K562 (cell line): ENCODE data around the gene ENOX2. TPM values are rescaled to one million over a fixed set of nuclear protein-coding genes. Genes with fewer than 3 reads are reported as not detected.
A peak's percentile ranks its signal among the peaks of the same experiment; 100 is the strongest.

Experiments
- BRF1 ChIP-seq: IDR thresholded peaks from 3 replicates; pipeline ENCODE4 v1.6.1; 2011; ENCODE audit warnings: borderline replicate concordance, mild to moderate bottlenecking; ENCODE audit not compliant: insufficient read length; ENCODE audit errors: extremely low read depth
- CHD2 ChIP-seq: IDR thresholded peaks from 2 replicates; pipeline ENCODE4 v1.6.1; 2011; ENCODE audit warnings: low read depth, low read length
- ELF1 ChIP-seq: fragments of 200-800 bp; sonication (Bioruptor generic); IDR thresholded peaks from 2 replicates; pipeline ENCODE4 v1.6.1; 2016; ENCODE audit warnings: missing genetic modification characterization, missing compliant biosample characterization
- FIP1L1 ChIP-seq: fragments of 200-400 bp; formaldehyde crosslinking; IDR thresholded peaks from 2 replicates; pipeline ENCODE4 v1.6.1; 2018; ENCODE audit warnings: mild to moderate bottlenecking, low read depth, low read length; ENCODE audit not compliant: poor library complexity, severe bottlenecking
- HSF4 ChIP-seq: fragments of 250-450 bp; sonication (Bioruptor Pico); IDR thresholded peaks from 2 replicates; pipeline ENCODE4 v2.1.2; 2022; ENCODE audit warnings: mild to moderate bottlenecking, moderate library complexity, borderline replicate concordance
- NEUROD1 ChIP-seq: fragments of 150-350 bp; IDR thresholded peaks from 2 replicates; pipeline ENCODE4 v1.6.1; 2014; ENCODE audit warnings: borderline replicate concordance, low read length, low read depth; ENCODE audit not compliant: partially characterized antibody
- NONO ChIP-seq, 2 experiments: fragments of 200-400 bp in 1 of 2; fragments of 450-650 bp in 1 of 2; formaldehyde crosslinking in 1 of 2; IDR thresholded peaks; 2 replicates each; pipeline ENCODE4 v1.6.1; 2017; ENCODE audit warnings: low read depth in 2 of 2, mild to moderate bottlenecking in 2 of 2, moderate library complexity in 2 of 2, low read length in 1 of 2
- POU5F1 ChIP-seq: fragments of 150-350 bp; IDR thresholded peaks from 2 replicates; pipeline ENCODE4 v1.6.1; 2014; ENCODE audit warnings: borderline replicate concordance, low read length, low read depth, mild to moderate bottlenecking; ENCODE audit not compliant: partially characterized antibody
- RBM39 ChIP-seq: fragments of 200-400 bp; formaldehyde crosslinking; optimal IDR thresholded peaks from 2 replicates; pipeline ENCODE3; 2018; ENCODE audit warnings: low read depth, low read length
- U2AF2 ChIP-seq: fragments of 200-400 bp; formaldehyde crosslinking; optimal IDR thresholded peaks from 2 replicates; pipeline ENCODE3; 2017; ENCODE audit warnings: low read depth, mild to moderate bottlenecking, low read length
- ZNF124 ChIP-seq: sonication (generic); formaldehyde crosslinking; IDR thresholded peaks from 2 replicates; pipeline ENCODE4 v1.8.1; 2022; ENCODE audit warnings: missing genetic modification reagents
- ZNF354B ChIP-seq: fragments of 250-450 bp; sonication (Bioruptor Pico); IDR thresholded peaks from 2 replicates; pipeline ENCODE4 v1.4.0; 2020
- polyA plus RNA-seq, 8 experiments: library from polyadenylated mRNA; depleted of rRNA in 4 of 8; stranded (reverse) in 5 of 8; unstranded in 3 of 8; fragments of >200 nt; fragmentation: Nextera tagmentation in 2 of 8; fragmentation: Illumina TruSeq in 1 of 8; extraction: Ambion mirVana in 2 of 8; extraction: Trizol in 1 of 8; gene quantifications; 2 replicates each; pipeline versions ENCODE4 v1.2.1 to v1.2.3, GENCODE V29; 2011 to 2014; ENCODE audit warnings: inconsistent platforms in 1 of 8, missing spikeins in 1 of 8
- total RNA-seq, 7 experiments: library from RNA; depleted of rRNA in 6 of 7; stranded (reverse); fragments of >200 nt in 6 of 7; fragmentation: Illumina TruSeq in 2 of 7; extraction: Trizol in 2 of 7; gene quantifications; 2 replicates each; pipeline versions ENCODE4 v1.2.1 to v1.2.3, GENCODE V29; 2011 to 2021; ENCODE audit warnings: low replicate concordance in 1 of 7
- TF ChIP-seq, protein P1 (sequence below): fragments of 450-650 bp; IDR thresholded peaks from 2 replicates; pipeline ENCODE4 v1.6.1; 2016; ENCODE audit warnings: mild to moderate bottlenecking
- TF ChIP-seq, protein P2 (sequence below): sonication (generic); formaldehyde crosslinking; IDR thresholded peaks from 2 replicates; pipeline ENCODE4 v1.8.0; 2023; ENCODE audit warnings: mild to moderate bottlenecking, missing genetic modification reagents
- TF ChIP-seq, protein P3 (sequence below): fragments of 450-650 bp; formaldehyde crosslinking; IDR thresholded peaks from 2 replicates; pipeline ENCODE4 v1.4.0; 2020; ENCODE audit warnings: mild to moderate bottlenecking
- TF ChIP-seq, protein P4 (sequence below): fragments of 450-650 bp; IDR thresholded peaks from 2 replicates; pipeline ENCODE4 v1.6.1; 2017; ENCODE audit warnings: mild to moderate bottlenecking, moderate library complexity
- TF ChIP-seq, protein P5 (sequence below): fragments of 450-650 bp; IDR thresholded peaks from 2 replicates; pipeline ENCODE4 v1.6.1; 2016; ENCODE audit warnings: antibody characterized with exemption
- TF ChIP-seq, protein P6 (sequence below), 2 experiments: fragments of 450-650 bp in 1 of 2; sonication (generic) in 1 of 2; formaldehyde crosslinking; conservative IDR thresholded peaks; 2 replicates each; pipeline versions ENCODE4 v1.4.0 to v1.8.1; 2020 to 2022; ENCODE audit warnings: mild to moderate bottlenecking in 1 of 2, missing genetic modification reagents in 1 of 2

ENOX2 gene
- total and polyA plus RNA-seq, 9 of the 15 experiments (the other 6 are each of a cell fraction or from before 2014, with no cell fraction given): 6.1 to 24.0 (median 13.8) TPM

DNA sequence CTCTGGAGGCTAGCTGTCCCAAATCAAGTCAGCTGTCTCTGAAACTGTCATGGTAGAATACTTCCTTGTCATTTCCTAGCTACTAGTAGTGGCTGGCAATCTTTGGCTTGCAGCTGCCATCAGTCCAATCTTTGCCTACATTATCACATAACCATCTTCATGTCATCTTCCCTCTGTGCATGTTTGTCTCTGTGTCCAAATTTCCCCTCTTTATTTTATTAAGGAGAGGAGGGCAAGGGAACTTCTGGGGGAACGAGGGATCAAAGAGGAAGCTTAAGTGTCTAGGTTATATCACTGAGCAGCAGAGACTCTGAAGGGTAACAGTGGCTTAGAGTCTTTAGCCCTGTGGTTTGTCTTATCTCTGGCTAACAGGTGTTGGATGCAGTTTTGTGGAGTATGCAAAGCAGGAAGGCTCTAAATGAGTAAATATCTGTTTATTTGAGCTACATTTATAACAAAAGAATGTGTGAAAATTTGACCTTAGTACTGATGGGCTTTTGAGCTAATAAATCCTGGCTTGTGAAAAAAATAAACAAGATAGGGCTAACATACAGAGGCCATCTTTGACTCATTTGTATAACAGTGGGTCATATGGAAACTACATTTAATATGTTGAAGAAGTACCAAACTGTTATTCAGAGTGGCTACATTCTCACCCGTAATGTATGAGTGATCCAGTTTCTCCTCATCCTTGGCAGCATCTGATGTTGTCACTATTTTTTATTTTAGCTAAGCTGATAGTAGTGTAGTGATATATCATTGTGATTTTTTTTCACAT, 49.4 kb upstream of the ENOX2 start (continued):
- TF ChIP-seq, protein P1, sequence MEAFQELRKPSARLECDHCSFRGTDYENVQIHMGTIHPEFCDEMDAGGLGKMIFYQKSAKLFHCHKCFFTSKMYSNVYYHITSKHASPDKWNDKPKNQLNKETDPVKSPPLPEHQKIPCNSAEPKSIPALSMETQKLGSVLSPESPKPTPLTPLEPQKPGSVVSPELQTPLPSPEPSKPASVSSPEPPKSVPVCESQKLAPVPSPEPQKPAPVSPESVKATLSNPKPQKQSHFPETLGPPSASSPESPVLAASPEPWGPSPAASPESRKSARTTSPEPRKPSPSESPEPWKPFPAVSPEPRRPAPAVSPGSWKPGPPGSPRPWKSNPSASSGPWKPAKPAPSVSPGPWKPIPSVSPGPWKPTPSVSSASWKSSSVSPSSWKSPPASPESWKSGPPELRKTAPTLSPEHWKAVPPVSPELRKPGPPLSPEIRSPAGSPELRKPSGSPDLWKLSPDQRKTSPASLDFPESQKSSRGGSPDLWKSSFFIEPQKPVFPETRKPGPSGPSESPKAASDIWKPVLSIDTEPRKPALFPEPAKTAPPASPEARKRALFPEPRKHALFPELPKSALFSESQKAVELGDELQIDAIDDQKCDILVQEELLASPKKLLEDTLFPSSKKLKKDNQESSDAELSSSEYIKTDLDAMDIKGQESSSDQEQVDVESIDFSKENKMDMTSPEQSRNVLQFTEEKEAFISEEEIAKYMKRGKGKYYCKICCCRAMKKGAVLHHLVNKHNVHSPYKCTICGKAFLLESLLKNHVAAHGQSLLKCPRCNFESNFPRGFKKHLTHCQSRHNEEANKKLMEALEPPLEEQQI: peak; percentile 81
- no peak for TF ChIP-seq RBM39
- TF ChIP-seq, protein P2, sequence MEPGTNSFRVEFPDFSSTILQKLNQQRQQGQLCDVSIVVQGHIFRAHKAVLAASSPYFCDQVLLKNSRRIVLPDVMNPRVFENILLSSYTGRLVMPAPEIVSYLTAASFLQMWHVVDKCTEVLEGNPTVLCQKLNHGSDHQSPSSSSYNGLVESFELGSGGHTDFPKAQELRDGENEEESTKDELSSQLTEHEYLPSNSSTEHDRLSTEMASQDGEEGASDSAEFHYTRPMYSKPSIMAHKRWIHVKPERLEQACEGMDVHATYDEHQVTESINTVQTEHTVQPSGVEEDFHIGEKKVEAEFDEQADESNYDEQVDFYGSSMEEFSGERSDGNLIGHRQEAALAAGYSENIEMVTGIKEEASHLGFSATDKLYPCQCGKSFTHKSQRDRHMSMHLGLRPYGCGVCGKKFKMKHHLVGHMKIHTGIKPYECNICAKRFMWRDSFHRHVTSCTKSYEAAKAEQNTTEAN (CRISPR knock-in tag): no peak
- 0 out of 4 replicates have a peak, but pooled peaks of 1 of the 2 experiments have one; percentile 38 for TF ChIP-seq NONO (IDR thresholded peaks at IDR 0.05; ENCODE audit: low read depth in 2 of 2, low read length in 1 of 2)
- TF ChIP-seq, protein P3, sequence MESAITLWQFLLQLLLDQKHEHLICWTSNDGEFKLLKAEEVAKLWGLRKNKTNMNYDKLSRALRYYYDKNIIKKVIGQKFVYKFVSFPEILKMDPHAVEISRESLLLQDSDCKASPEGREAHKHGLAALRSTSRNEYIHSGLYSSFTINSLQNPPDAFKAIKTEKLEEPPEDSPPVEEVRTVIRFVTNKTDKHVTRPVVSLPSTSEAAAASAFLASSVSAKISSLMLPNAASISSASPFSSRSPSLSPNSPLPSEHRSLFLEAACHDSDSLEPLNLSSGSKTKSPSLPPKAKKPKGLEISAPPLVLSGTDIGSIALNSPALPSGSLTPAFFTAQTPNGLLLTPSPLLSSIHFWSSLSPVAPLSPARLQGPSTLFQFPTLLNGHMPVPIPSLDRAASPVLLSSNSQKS (CRISPR knock-in tag): no peak
- TF ChIP-seq, protein P4, sequence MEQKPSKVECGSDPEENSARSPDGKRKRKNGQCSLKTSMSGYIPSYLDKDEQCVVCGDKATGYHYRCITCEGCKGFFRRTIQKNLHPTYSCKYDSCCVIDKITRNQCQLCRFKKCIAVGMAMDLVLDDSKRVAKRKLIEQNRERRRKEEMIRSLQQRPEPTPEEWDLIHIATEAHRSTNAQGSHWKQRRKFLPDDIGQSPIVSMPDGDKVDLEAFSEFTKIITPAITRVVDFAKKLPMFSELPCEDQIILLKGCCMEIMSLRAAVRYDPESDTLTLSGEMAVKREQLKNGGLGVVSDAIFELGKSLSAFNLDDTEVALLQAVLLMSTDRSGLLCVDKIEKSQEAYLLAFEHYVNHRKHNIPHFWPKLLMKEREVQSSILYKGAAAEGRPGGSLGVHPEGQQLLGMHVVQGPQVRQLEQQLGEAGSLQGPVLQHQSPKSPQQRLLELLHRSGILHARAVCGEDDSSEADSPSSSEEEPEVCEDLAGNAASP: no peak
- TF ChIP-seq ZNF124 (CRISPR knock-in tag): no peak
- peak; percentile 35 for TF ChIP-seq NEUROD1
- TF ChIP-seq, protein P5, sequence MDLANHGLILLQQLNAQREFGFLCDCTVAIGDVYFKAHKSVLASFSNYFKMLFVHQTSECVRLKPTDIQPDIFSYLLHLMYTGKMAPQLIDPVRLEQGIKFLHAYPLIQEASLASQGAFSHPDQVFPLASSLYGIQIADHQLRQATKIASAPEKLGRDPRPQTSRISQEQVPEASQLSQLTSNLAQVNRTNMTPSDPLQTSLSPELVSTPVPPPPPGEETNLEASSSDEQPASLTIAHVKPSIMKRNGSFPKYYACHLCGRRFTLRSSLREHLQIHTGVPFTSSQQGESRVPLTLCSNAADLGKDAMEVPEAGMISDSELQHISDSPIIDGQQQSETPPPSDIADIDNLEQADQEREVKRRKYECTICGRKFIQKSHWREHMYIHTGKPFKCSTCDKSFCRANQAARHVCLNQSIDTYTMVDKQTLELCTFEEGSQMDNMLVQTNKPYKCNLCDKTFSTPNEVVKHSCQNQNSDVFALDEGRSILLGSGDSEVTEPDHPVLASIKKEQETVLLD: no peak
- no peak for TF ChIP-seq ELF1 (tag)
- TF ChIP-seq BRF1: no peak
- no peak for TF ChIP-seq FIP1L1
- TF ChIP-seq U2AF2: no peak
- no peak for TF ChIP-seq ZNF354B
- no peak for TF ChIP-seq POU5F1
- TF ChIP-seq, protein P6, sequence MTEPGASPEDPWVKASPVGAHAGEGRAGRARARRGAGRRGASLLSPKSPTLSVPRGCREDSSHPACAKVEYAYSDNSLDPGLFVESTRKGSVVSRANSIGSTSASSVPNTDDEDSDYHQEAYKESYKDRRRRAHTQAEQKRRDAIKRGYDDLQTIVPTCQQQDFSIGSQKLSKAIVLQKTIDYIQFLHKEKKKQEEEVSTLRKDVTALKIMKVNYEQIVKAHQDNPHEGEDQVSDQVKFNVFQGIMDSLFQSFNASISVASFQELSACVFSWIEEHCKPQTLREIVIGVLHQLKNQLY (CRISPR knock-in tag; conservative IDR thresholded peaks at IDR 0.05): no peak
- no peak for TF ChIP-seq HSF4 (CRISPR knock-in tag)
- no peak for TF ChIP-seq CHD2
